ENCODE results near the gene CCDC80.

Gene CCDC80

GRCh38 chr3:112632596-112632995 lies 8.3 kb downstream of the CCDC80 start:
- no peak for DNase-seq

- no peak for DNase-seq
Observed at GRCh38 chr3:112631257-112631656, 9.7 kb downstream of the CCDC80 start.

GRCh38 chr3:112629425-112629824 lies 11.5 kb downstream of the CCDC80 start:
- peak in 1 of 2 experiments; percentile 3 for DNase-seq

GRCh38 chr3:112627919-112628466 lies 12.9 kb downstream of the CCDC80 start:
- no peak for DNase-seq

- DNase-seq: no peak
Observed at GRCh38 chr3:112627419-112627818, 13.5 kb downstream of the CCDC80 start.

GRCh38 chr3:112623717-112624116 lies 17.2 kb downstream of the CCDC80 start:
- DNase-seq: no peak

- DNase-seq: no peak
Observed at GRCh38 chr3:112623213-112623612, 17.7 kb downstream of the CCDC80 start.

- DNase-seq: no peak
Observed at GRCh38 chr3:112619295-112619694, 21.6 kb downstream of the CCDC80 start.

- DNase-seq: no peak
Observed at GRCh38 chr3:112617285-112617684, 23.7 kb downstream of the CCDC80 start.

GRCh38 chr3:112615989-112616731 lies 24.8 kb downstream of the CCDC80 start:
- no peak for DNase-seq

- no peak for DNase-seq
Observed at GRCh38 chr3:112611752-112612515, 29.0 kb downstream of the CCDC80 start.

GRCh38 chr3:112610121-112610520 lies 30.8 kb downstream of the CCDC80 start:
- DNase-seq: no peak

GRCh38 chr3:112607863-112608262 lies 33.1 kb downstream of the CCDC80 start:
- DNase-seq: no peak

GRCh38 chr3:112606098-112606497 lies 34.8 kb downstream of the CCDC80 start:
- DNase-seq: no peak

- DNase-seq: no peak
Observed at GRCh38 chr3:112605285-112605684, 35.7 kb downstream of the CCDC80 start.

- no peak for DNase-seq
Observed at GRCh38 chr3:112604536-112604935, 36.4 kb downstream of the CCDC80 start.

- DNase-seq: no peak
Observed at GRCh38 chr3:112602217-112602838, 38.6 kb downstream of the CCDC80 start.

GRCh38 chr3:112598731-112599130 lies 42.2 kb downstream of the CCDC80 start:
- DNase-seq: no peak

GRCh38 chr3:112597945-112598344 lies 43.0 kb downstream of the CCDC80 start:
- DNase-seq: no peak

GRCh38 chr3:112594856-112595255 lies 46.1 kb downstream of the CCDC80 start:
- DNase-seq: no peak

- no peak for DNase-seq
Observed at GRCh38 chr3:112593258-112593657, 47.7 kb downstream of the CCDC80 start.

GRCh38 chr3:112587336-112587735 lies 53.6 kb downstream of the CCDC80 start:
- no peak for DNase-seq

GRCh38 chr3:112585782-112586181 lies 55.2 kb downstream of the CCDC80 start:
- DNase-seq: no peak

- no peak for DNase-seq
Observed at GRCh38 chr3:112583105-112583504, 57.8 kb downstream of the CCDC80 start.

Data from stimulated activated CD4-positive, alpha-beta T cell treated with anti-CD3 and anti-CD28 coated beads, Interleukin-4, amount 100 ng/mL, for 4 hours (primary cell).